OCI-LY3 (cell line): ENCODE results near the gene BRINP2.

Experiments
- CTCF ChIP-seq: fragments of 200-600, 300-600 bp; sonication (generic); IDR thresholded peaks from 2 replicates; pipeline ENCODE4 v1.5.1; 2014; ENCODE audit warnings: antibody characterized with exemption, low read length, low read depth
- EZH2phosphoT487 ChIP-seq: fragments of 200-600 bp; shearing (Covaris generic); IDR thresholded peaks from 2 replicates; pipeline ENCODE4 v1.6.1; 2018; ENCODE audit warnings: antibody characterized with exemption, mixed run types, low read depth

- no peak for TF ChIP-seq EZH2phosphoT487
- no peak for TF ChIP-seq CTCF
Measured at GRCh38 chr1:177238967-177239366, 68.2 kb downstream of the BRINP2 start.
